IMR-90 (cell line): ENCODE measurements around the gene VEGFC. TPM values are rescaled to one million over a fixed set of nuclear protein-coding genes. Genes with fewer than 3 reads are reported as not detected.

ENCODE experiments used
- ATAC-seq: fragments of 200-7000 bp; cut with Tn5 transposase; 2 replicates; pipeline ENCODE4 v1.9.1; 2020; ENCODE audit warnings: low read depth, mild to moderate bottlenecking, moderate library complexity
- BruUV-seq: library from RNA; stranded (reverse); fragments of 400-500 nt; replicated peaks from 2 replicates; lab custom pipeline; 2021; lab: Mats Ljungman, UMichigan
- CTCF ChIA-PET: fragments of 300-600 bp; formaldehyde crosslinking; extraction: SDS; loops from one replicate; lab custom pipeline; 2021; ENCODE audit warnings: antibody characterized with exemption; lab: Yijun Ruan, JAX
- POLR2A ChIA-PET: fragments of 300-600 bp; sonication (Branson Sonifier 250); formaldehyde crosslinking; loops from one replicate; lab custom pipeline; 2022; ENCODE audit warnings: antibody characterized with exemption; ENCODE audit not compliant: unreplicated experiment; lab: Charles Lee
- DNase-seq: peaks from one replicate; pipeline ENCODE4 v3.0.0; 2013
- H2AFZ ChIP-seq: replicated peaks from 2 replicates; pipeline ENCODE3; 2013; ENCODE audit warnings: low read length, mild to moderate bottlenecking; ENCODE audit not compliant: poor library complexity
- H2AK5ac ChIP-seq: 2 replicates; pipeline ENCODE4 v1.6.1; 2013; ENCODE audit warnings: low read depth, low read length, inconsistent platforms
- H2AK9ac ChIP-seq: replicated peaks from 2 replicates; pipeline ENCODE3; 2013; ENCODE audit warnings: mild to moderate bottlenecking, low read depth, low read length, moderate library complexity; ENCODE audit not compliant: poor library complexity
- H2BK120ac ChIP-seq: 2 replicates; pipeline ENCODE4 v1.6.1; 2013; ENCODE audit warnings: low read depth, low read length, inconsistent platforms
- H2BK15ac ChIP-seq: 3 replicates; pipeline ENCODE4 v1.6.1; 2013; ENCODE audit warnings: low read depth, low read length, inconsistent platforms
- H2BK20ac ChIP-seq: 2 replicates; pipeline ENCODE4 v1.6.1; 2013; ENCODE audit warnings: low read depth, mild to moderate bottlenecking, inconsistent platforms, low read length, moderate library complexity
- H2BK5ac ChIP-seq: 2 replicates; pipeline ENCODE4 v1.6.1; 2013; ENCODE audit warnings: mild to moderate bottlenecking, low read depth, low read length, inconsistent platforms; ENCODE audit not compliant: poor library complexity, severe bottlenecking
- H3K14ac ChIP-seq: replicated peaks from 2 replicates; pipeline ENCODE4 v1.6.1; 2013; ENCODE audit warnings: low read depth, low read length, inconsistent platforms
- H3K18ac ChIP-seq: 2 replicates; pipeline ENCODE4 v1.6.1; 2013; ENCODE audit warnings: low read depth, low read length, control low read depth
- H3K23ac ChIP-seq: 2 replicates; pipeline ENCODE4 v1.6.1; 2013; ENCODE audit warnings: low read depth, low read length, inconsistent platforms
- H3K27ac ChIP-seq: 2 replicates; pipeline ENCODE4 v1.5.1; 2013; ENCODE audit warnings: mild to moderate bottlenecking, control low read depth, low read length; ENCODE audit not compliant: insufficient read depth
- H3K27me3 ChIP-seq: 2 replicates; pipeline ENCODE4 v1.6.1; 2013; ENCODE audit warnings: low read length; ENCODE audit not compliant: control insufficient read depth, insufficient read depth
- H3K36me3 ChIP-seq: 2 replicates; pipeline ENCODE4 v1.6.1; 2013; ENCODE audit warnings: low read length, mixed read lengths; ENCODE audit not compliant: control insufficient read depth, insufficient read depth
- H3K4ac ChIP-seq: 2 replicates; pipeline ENCODE4 v1.6.1; 2013; ENCODE audit warnings: low read depth, low read length, inconsistent platforms
- H3K4me1 ChIP-seq: 2 replicates; pipeline ENCODE4 v1.6.1; 2013; ENCODE audit warnings: low read length, mixed read lengths; ENCODE audit not compliant: control insufficient read depth, insufficient read depth
- H3K4me2 ChIP-seq: 2 replicates; pipeline ENCODE4 v1.6.1; 2013; ENCODE audit warnings: low read depth, mild to moderate bottlenecking, control low read depth, low read length, moderate library complexity
- H3K4me3 ChIP-seq: 2 replicates; pipeline ENCODE4 v1.5.1; 2013; ENCODE audit warnings: low read depth, mild to moderate bottlenecking, control low read depth, low read length, moderate library complexity; ENCODE audit not compliant: insufficient read depth
- H3K56ac ChIP-seq: 2 replicates; pipeline ENCODE4 v1.6.1; 2013; ENCODE audit warnings: low read length, inconsistent platforms; ENCODE audit not compliant: insufficient read depth; ENCODE audit errors: extremely low read depth
- H3K79me1 ChIP-seq, 2 experiments: 2 replicates each; pipeline ENCODE4 v1.6.1; 2013; ENCODE audit warnings: low read length in 2 of 2, inconsistent platforms in 1 of 2, low read depth in 1 of 2
- H3K9ac ChIP-seq: 2 replicates; pipeline ENCODE4 v1.6.1; 2013; ENCODE audit warnings: low read depth, low read length, control low read depth
- H3K9me1 ChIP-seq: 2 replicates; pipeline ENCODE4 v1.6.1; 2013; ENCODE audit warnings: low read length, inconsistent platforms; ENCODE audit not compliant: insufficient read depth
- H3K9me3 ChIP-seq: 2 replicates; pipeline ENCODE4 v1.6.1; 2013; ENCODE audit warnings: low read length; ENCODE audit not compliant: control insufficient read depth, insufficient read depth
- H4K20me1 ChIP-seq: 2 replicates; pipeline ENCODE4 v1.6.1; 2013; ENCODE audit warnings: low read length, inconsistent platforms; ENCODE audit not compliant: insufficient read depth
- H4K5ac ChIP-seq: 2 replicates; pipeline ENCODE4 v1.6.1; 2013; ENCODE audit warnings: mild to moderate bottlenecking, low read depth, low read length, control low read depth
- H4K8ac ChIP-seq, 2 experiments: 2 replicates each; pipeline ENCODE4 v1.6.1; 2013; ENCODE audit warnings: low read depth in 2 of 2, low read length in 2 of 2, control low read depth in 1 of 2, inconsistent platforms in 1 of 2
- H4K91ac ChIP-seq: 2 replicates; pipeline ENCODE4 v1.6.1; 2013; ENCODE audit warnings: low read depth, low read length, inconsistent platforms; ENCODE audit not compliant: insufficient read depth
- BHLHE40 ChIP-seq: fragments of 150-350 bp; IDR thresholded peaks from 2 replicates; pipeline ENCODE4 v1.6.1; 2016; ENCODE audit warnings: mild to moderate bottlenecking, low read depth, low read length
- CEBPB ChIP-seq: IDR thresholded peaks from 2 replicates; pipeline ENCODE4 v1.6.1; 2012; ENCODE audit warnings: low read depth, low read length, improper control_type of control experiment
- ELK1 ChIP-seq: fragments of 150-350 bp; IDR thresholded peaks from 2 replicates; pipeline ENCODE4 v1.6.1; 2016; ENCODE audit warnings: low read depth, mild to moderate bottlenecking, low read length, moderate library complexity, borderline replicate concordance
- FOS ChIP-seq: fragments of 150-350 bp; IDR thresholded peaks from 2 replicates; pipeline ENCODE4 v1.6.1; 2016; ENCODE audit warnings: low read depth, low read length
- MAFK ChIP-seq: IDR thresholded peaks from 2 replicates; pipeline ENCODE4 v1.6.1; 2012; ENCODE audit warnings: low read depth, low read length, improper control_type of control experiment
- MAZ ChIP-seq: IDR thresholded peaks from 2 replicates; pipeline ENCODE4 v1.6.1; 2012; ENCODE audit warnings: low read depth, mild to moderate bottlenecking, low read length, improper control_type of control experiment, moderate library complexity, borderline replicate concordance
- MXI1 ChIP-seq: IDR thresholded peaks from 2 replicates; pipeline ENCODE4 v1.6.1; 2012; ENCODE audit warnings: low read depth, mild to moderate bottlenecking, low read length, moderate library complexity, borderline replicate concordance
- NFE2L2 ChIP-seq: fragments of 150-350 bp; IDR thresholded peaks from 2 replicates; pipeline ENCODE4 v1.6.1; 2016; ENCODE audit warnings: low read depth, mild to moderate bottlenecking, low read length
- POLR2A ChIP-seq: IDR thresholded peaks from 2 replicates; pipeline ENCODE4 v1.6.1; 2012; ENCODE audit warnings: mild to moderate bottlenecking, low read depth, low read length
- RAD21 ChIP-seq: IDR thresholded peaks from 2 replicates; pipeline ENCODE4 v1.6.1; 2012; ENCODE audit warnings: low read length, improper control_type of control experiment
- RCOR1 ChIP-seq: IDR thresholded peaks from 2 replicates; pipeline ENCODE4 v1.6.1; 2012; ENCODE audit warnings: mild to moderate bottlenecking, low read length, improper control_type of control experiment; ENCODE audit not compliant: insufficient replicate concordance
- RFX5 ChIP-seq: IDR thresholded peaks from 2 replicates; pipeline ENCODE4 v1.8.0; 2012; ENCODE audit warnings: low read depth, mild to moderate bottlenecking, low read length, moderate library complexity
- SMC3 ChIP-seq: fragments of 150-350 bp; IDR thresholded peaks from 2 replicates; pipeline ENCODE4 v1.6.1; 2016; ENCODE audit warnings: low read depth, mild to moderate bottlenecking, antibody characterized with exemption, low read length, moderate library complexity
- USF2 ChIP-seq: fragments of 150-350 bp; IDR thresholded peaks from 2 replicates; pipeline ENCODE4 v1.6.1; 2017; ENCODE audit warnings: mild to moderate bottlenecking, antibody characterized with exemption, low read length, low read depth
- WGBS, 2 experiments: methylation state at CpG; one replicate each; pipeline versions ENCODE4 v1.1.5 to v1.1.7; 2013; ENCODE audit warnings: missing lambda C conversion rate in 2 of 2; ENCODE audit not compliant: insufficient read length in 1 of 2; ENCODE audit errors: extremely low coverage in 2 of 2; 5-methylcytosine and 5-hydroxymethylcytosine counted together
- dilution Hi-C: fragments of 300-500 bp; cut with HindIII; formaldehyde crosslinking; loops from one replicate; pipeline ENCODE4 v1.14.3; 2018; ENCODE audit warnings: low sequenced_read_pairs; ENCODE audit not compliant: unreplicated experiment
- in situ Hi-C: fragments of 300-500 bp; cut with MboI; formaldehyde crosslinking; loops from 3 replicates; pipeline ENCODE4 v1.14.3; 2019; ENCODE audit warnings: low sequenced_read_pairs, inconsistent platforms, mixed read lengths
- intact Hi-C: fragments of 100-400 bp; cut with micrococcal nuclease; formaldehyde crosslinking; loops from 2 replicates; pipeline ENCODE4 v1.10.0; 2022
- polyA plus RNA-seq, 3 experiments: library from polyadenylated mRNA; depleted of rRNA; stranded (reverse); fragments of >200 nt; gene quantifications; 2 replicates each; pipeline ENCODE4 v1.2.3, GENCODE V29; 2012; ENCODE audit warnings: low replicate concordance in 1 of 3
- total RNA-seq: library from RNA; depleted of rRNA; stranded (reverse); fragments of >200 nt; gene quantifications from 2 replicates; pipeline ENCODE4 v1.2.3, GENCODE V29; 2012

Gene VEGFC
- total and polyA plus RNA-seq, 2 of the 4 experiments (the other 2 are of a cell fraction): 22.9 to 49.7 TPM

- TF ChIP-seq NFE2L2: no peak
Measured at GRCh38 chr4:176788971-176789370, 3.8 kb downstream of the VEGFC start (continued).

GRCh38 chr4:176788248-176788647, 4.5 kb downstream of the VEGFC start:
- Histone ChIP-seq H3K23ac (peak overlapping the region; percentile 81), H2BK5ac (peak overlapping the region; percentile 62), H3K4ac (peak overlapping the region; percentile 68; the same call in 1 of the 2 replicates), H3K36me3 (no peaks in the 10 kb centered on the region; the same call in 1 of the 2 replicates), H3K27me3 (no peaks in the 10 kb centered on the region), H2BK20ac (0 out of 2 replicates have a peak overlapping the region, but pooled peaks have one; percentile 27), H3K9me3 (no peaks in the 10 kb centered on the region), H3K18ac (peak overlapping the region; percentile 8; the same call in 1 of the 2 replicates), H2BK15ac (peak overlapping the region; percentile 15; the same call in 1 of the 3 replicates), H3K4me1 (peaks cover 18% of the 10 kb centered on the region), H3K27ac (peak overlapping the region; percentile 54), H3K14ac (peak overlapping the region; percentile 34), H3K4me3 (peak overlapping the region; percentile 2; the same call in 1 of the 2 replicates), H4K20me1 (peaks cover 46% of the 10 kb centered on the region; the same call in 1 of the 2 replicates), H2AFZ (no peak overlapping the region), H3K9me1 (peaks cover 9% of the 10 kb centered on the region; the same call in 1 of the 2 replicates), H2BK120ac (peak overlapping the region; percentile 45; the same call in 1 of the 2 replicates), H3K56ac (no peak overlapping the region), H2AK9ac (peak overlapping the region; percentile 60), H3K9ac (no peak overlapping the region), H4K5ac (peak overlapping the region; percentile 30; the same call in 1 of the 2 replicates), H2AK5ac (0 out of 2 replicates have a peak overlapping the region, but pooled peaks have one; percentile 36), H3K4me2 (peak overlapping the region; percentile 79), H4K8ac (peak overlapping the region in 1 of 2 experiments; percentile 32; a peak in 1 of 4 replicates), H4K91ac (no peak overlapping the region), H3K79me1 (peaks cover 0 to 5% of the 10 kb centered on the region in 2 experiments; a peak in 1 of 4 replicates)
- ATAC-seq (no peak), DNase-seq (no peak)
- ChIA-PET POLR2A (no interaction called here), CTCF (interaction anchor here (1.4 kb wide), 1 partner anchor 259 kb away, joined by 5 read pairs; no protein-coding TSS in a partner anchor)
- intact Hi-C loops: no loop called here
- in situ Hi-C loops: loop anchor here (25.0 kb wide), 2 partner anchors 401 to 549 kb away; no protein-coding TSS in a partner anchor
- no TSS peak for BruUV-seq
- no CpG with 5 or more reads among the region's 8 CpGs for WGBS, 2 experiments
- dilution Hi-C loops: no loop called here
- TF ChIP-seq RFX5: no peak
- no peak for TF ChIP-seq MAFK
- TF ChIP-seq BHLHE40: no peak
- TF ChIP-seq ELK1: no peak
- TF ChIP-seq MAZ: no peak
- no peak for TF ChIP-seq RCOR1
- TF ChIP-seq CEBPB: no peak
- no peak for TF ChIP-seq USF2
- TF ChIP-seq MXI1: no peak
- no peak for TF ChIP-seq POLR2A
- TF ChIP-seq RAD21: no peak
- TF ChIP-seq FOS: no peak
- no peak for TF ChIP-seq SMC3
- no peak for TF ChIP-seq NFE2L2
